Thoracic aorta endothelial cell (primary cell): ENCODE measurements around the gene TEX2. TPM values are rescaled to one million over a fixed set of nuclear protein-coding genes. Genes with fewer than 3 reads are reported as not detected.

ENCODE experiments used
- small RNA-seq: library from RNA; depleted of rRNA; stranded (forward); fragments of <200 nt; gene quantifications from one replicate; pipeline ENCODE3, GENCODE V24; 2012
- total RNA-seq: library from RNA; depleted of rRNA; stranded (reverse); fragments of >200 nt; gene quantifications from 2 replicates; pipeline ENCODE4 v1.2.3, GENCODE V29; 2012

Gene TEX2, protein sequence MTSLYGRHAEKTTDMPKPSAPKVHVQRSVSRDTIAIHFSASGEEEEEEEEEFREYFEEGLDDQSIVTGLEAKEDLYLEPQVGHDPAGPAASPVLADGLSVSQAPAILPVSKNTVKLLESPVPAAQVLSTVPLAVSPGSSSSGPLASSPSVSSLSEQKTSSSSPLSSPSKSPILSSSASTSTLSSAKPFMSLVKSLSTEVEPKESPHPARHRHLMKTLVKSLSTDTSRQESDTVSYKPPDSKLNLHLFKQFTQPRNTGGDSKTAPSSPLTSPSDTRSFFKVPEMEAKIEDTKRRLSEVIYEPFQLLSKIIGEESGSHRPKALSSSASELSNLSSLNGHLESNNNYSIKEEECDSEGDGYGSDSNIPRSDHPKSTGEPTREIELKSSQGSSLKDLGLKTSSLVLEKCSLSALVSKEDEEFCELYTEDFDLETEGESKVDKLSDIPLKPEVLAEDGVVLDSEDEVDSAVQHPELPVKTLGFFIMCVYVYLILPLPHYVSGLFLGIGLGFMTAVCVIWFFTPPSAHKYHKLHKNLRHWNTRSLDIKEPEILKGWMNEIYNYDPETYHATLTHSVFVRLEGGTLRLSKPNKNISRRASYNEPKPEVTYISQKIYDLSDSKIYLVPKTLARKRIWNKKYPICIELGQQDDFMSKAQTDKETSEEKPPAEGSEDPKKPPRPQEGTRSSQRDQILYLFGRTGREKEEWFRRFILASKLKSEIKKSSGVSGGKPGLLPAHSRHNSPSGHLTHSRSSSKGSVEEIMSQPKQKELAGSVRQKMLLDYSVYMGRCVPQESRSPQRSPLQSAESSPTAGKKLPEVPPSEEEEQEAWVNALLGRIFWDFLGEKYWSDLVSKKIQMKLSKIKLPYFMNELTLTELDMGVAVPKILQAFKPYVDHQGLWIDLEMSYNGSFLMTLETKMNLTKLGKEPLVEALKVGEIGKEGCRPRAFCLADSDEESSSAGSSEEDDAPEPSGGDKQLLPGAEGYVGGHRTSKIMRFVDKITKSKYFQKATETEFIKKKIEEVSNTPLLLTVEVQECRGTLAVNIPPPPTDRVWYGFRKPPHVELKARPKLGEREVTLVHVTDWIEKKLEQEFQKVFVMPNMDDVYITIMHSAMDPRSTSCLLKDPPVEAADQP
- 34.0 and 35.0 TPM in 2 replicates for total RNA-seq

GRCh38 chr17:64263000-64263766, at the start of gene TEX2:
Gene TEX2 (minus strand): TSS chr17:64263260. CDS start chr17:64214217, 49,043 bp downstream.

DNA sequence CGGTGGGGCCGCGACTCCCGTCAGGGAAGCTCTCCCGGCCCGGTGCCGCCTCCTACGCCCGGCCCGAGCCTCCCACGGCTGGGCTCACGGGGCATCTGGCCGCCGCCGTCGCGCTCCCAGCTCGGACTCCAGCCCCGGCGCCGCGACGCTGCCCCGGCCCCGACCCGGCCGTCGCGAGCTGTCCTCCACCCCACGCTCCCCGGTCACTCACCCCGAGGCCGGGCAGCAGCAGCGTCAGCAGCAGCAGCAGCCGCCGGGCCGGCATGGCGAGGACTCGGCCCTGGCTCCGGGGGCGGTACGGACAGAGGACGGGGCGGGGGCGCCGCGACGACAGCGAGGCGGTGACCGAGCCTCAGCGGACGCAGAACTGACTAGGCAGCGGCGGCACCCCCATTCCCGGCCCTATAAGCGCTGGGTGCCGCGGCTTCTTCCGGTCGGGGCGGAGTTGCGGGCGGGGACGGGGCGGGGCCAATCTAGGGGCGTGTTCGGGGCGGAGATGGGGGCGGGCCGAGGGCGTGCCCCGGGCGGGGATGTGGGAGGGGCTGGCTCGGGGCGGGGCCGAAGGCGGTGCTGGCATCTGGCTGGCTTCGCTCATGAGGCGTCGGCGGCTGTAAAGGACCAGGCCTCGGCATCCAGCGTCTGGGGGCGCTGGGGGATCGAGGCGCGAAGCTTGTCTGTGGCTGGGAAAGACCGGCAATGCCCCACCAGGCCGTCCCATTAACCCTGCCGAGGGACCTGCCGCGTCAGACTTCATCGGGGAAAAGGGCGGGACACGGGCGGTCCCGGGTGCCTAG, 133.1 kb downstream of the TEX2 start, which contains the start of gene ERN1:
Gene ERN1 (minus strand): TSS at position 380 of the 794 bp plus-strand sequence. CDS start 115 bp downstream, at position 265.

Small RNAs within 50 kb of the gene (small RNA-seq; reads per million reads assigned to genes)
- 8,481 reads per million, percentile 100 among the genes with 10 or more reads in this experiment for gene SNORD104

Other genes starting within 250 kb of the TEX2 start
- gene ICAM2, start 242.6 kb downstream of the TEX2 start, total RNA-seq, result 898 and 963 TPM in 2 replicates
- gene ERN1, start 133.1 kb downstream of the TEX2 start, total RNA-seq, result 19.3 and 22.6 TPM in 2 replicates
- 605 and 645 TPM in 2 replicates for gene PECAM1, start 127.6 kb upstream of the TEX2 start, total RNA-seq
- 7.4 and 40.3 TPM in 2 replicates for gene MILR1, start 185.9 kb upstream of the TEX2 start, total RNA-seq
- gene POLG2, start 233.8 kb upstream of the TEX2 start, total RNA-seq, result 12.0 and 12.1 TPM in 2 replicates
- 535 and 615 TPM in 2 replicates for gene DDX5, start 243.0 kb upstream of the TEX2 start, total RNA-seq
- gene CEP95, start 243.7 kb upstream of the TEX2 start, total RNA-seq, result 23.3 and 30.5 TPM in 2 replicates